ENCODE measurements around the gene SCARB1.

The SCARB1 gene

GRCh38 chr12:124758266-124759220, 105.1 kb downstream of the SCARB1 start:
- no peak for TF ChIP-seq CTCF (conservative IDR thresholded peaks at IDR 0.05)
- no peak overlapping the region for H3K27ac ChIP-seq

- H3K27ac ChIP-seq: no peak overlapping the region
Measured at GRCh38 chr12:124757329-124757728, 106.3 kb downstream of the SCARB1 start.

GRCh38 chr12:124756760-124757159, 106.9 kb downstream of the SCARB1 start:
- no peak for TF ChIP-seq CTCF (conservative IDR thresholded peaks at IDR 0.05)
- H3K27ac ChIP-seq: no peak overlapping the region

More at GRCh38 chr12:124757329-124757728, 106.3 kb downstream of the SCARB1 start:
- TF ChIP-seq CTCF (conservative IDR thresholded peaks at IDR 0.05): no peak

GRCh38 chr12:124756166-124756565, 107.5 kb downstream of the SCARB1 start:
- no peak overlapping the region for H3K27ac ChIP-seq
- TF ChIP-seq CTCF (conservative IDR thresholded peaks at IDR 0.05): no peak

GRCh38 chr12:124755801-124756148, 107.9 kb downstream of the SCARB1 start:
- no peak overlapping the region for H3K27ac ChIP-seq
- no peak for TF ChIP-seq CTCF (conservative IDR thresholded peaks at IDR 0.05)

- H3K27ac ChIP-seq: no peak overlapping the region
- TF ChIP-seq CTCF (conservative IDR thresholded peaks at IDR 0.05): no peak
Measured at GRCh38 chr12:124754949-124755800, 108.5 kb downstream of the SCARB1 start.

- H3K27ac ChIP-seq: no peak overlapping the region
- TF ChIP-seq CTCF (conservative IDR thresholded peaks at IDR 0.05): no peak
Measured at GRCh38 chr12:124754491-124754890, 109.2 kb downstream of the SCARB1 start.
